Smooth muscle cell (in vitro differentiated cells): ENCODE measurements around the gene CASP2. TPM values are rescaled to one million over a fixed set of nuclear protein-coding genes. Genes with fewer than 3 reads are reported as not detected.
"Not testable (repeated sequence)": the region's sequence is repeated elsewhere in the genome, so short reads cannot be mapped to it uniquely, and the experiment has no call there.

Experiments
- DNase-seq: peaks from one replicate; lab custom pipeline; 2025; ENCODE audit not compliant: unreplicated experiment; lab: John Stamatoyannopoulos, UW
- H2AFZ ChIP-seq: fragments of 200-600 bp; sonication (generic); 2 replicates; pipeline ENCODE4 v1.6.0; 2016; ENCODE audit warnings: antibody characterized with exemption, low read depth, mild to moderate bottlenecking
- H3F3A ChIP-seq: fragments of 200-600 bp; sonication (generic); 2 replicates; pipeline ENCODE4 v1.6.0; 2017; ENCODE audit warnings: antibody characterized with exemption, low read depth
- H3K27ac ChIP-seq: fragments of 200-600 bp; sonication (generic); 2 replicates; pipeline ENCODE4 v1.5.1; 2016; ENCODE audit warnings: low read depth, mild to moderate bottlenecking
- H3K27me3 ChIP-seq: fragments of 200-600 bp; sonication (generic); 2 replicates; pipeline ENCODE4 v1.6.1; 2016; ENCODE audit warnings: low read depth, mild to moderate bottlenecking
- H3K36me3 ChIP-seq: fragments of 200-600 bp; sonication (generic); 2 replicates; pipeline ENCODE4 v1.5.1; 2016; ENCODE audit warnings: low read depth
- H3K4me1 ChIP-seq: fragments of 200-600 bp; sonication (generic); 2 replicates; pipeline ENCODE4 v1.5.1; 2016; ENCODE audit warnings: low read depth
- H3K4me2 ChIP-seq: fragments of 200-600 bp; sonication (generic); 2 replicates; pipeline ENCODE4 v1.6.0; 2016; ENCODE audit warnings: mild to moderate bottlenecking
- H3K4me3 ChIP-seq: fragments of 200-600 bp; sonication (generic); 2 replicates; pipeline ENCODE4 v1.5.1; 2016; ENCODE audit warnings: mild to moderate bottlenecking
- H3K79me2 ChIP-seq: fragments of 200-600 bp; sonication (generic); 2 replicates; pipeline ENCODE4 v1.6.0; 2016; ENCODE audit warnings: low read depth, mild to moderate bottlenecking
- H3K9ac ChIP-seq: fragments of 200-600 bp; sonication (generic); 2 replicates; pipeline ENCODE4 v1.6.0; 2016; ENCODE audit warnings: low read depth
- H3K9me3 ChIP-seq: fragments of 200-600 bp; sonication (generic); replicated peaks from 2 replicates; pipeline ENCODE4 v1.5.1; 2016; ENCODE audit warnings: low read depth
- H4K20me1 ChIP-seq: fragments of 200-600 bp; sonication (generic); 2 replicates; pipeline ENCODE4 v1.6.0; 2016; ENCODE audit warnings: low read depth
- CTCF ChIP-seq: fragments of 200-600 bp; sonication (generic); IDR thresholded peaks from 2 replicates; pipeline ENCODE4 v1.5.1; 2017; ENCODE audit warnings: borderline replicate concordance, mild to moderate bottlenecking, antibody characterized with exemption; ENCODE audit not compliant: insufficient read depth, poor library complexity, severe bottlenecking
- WGBS: methylation state at CpG from one replicate; pipeline ENCODE4 v1.1.7; 2016; ENCODE audit warnings: low lambda C conversion rate; 5-methylcytosine and 5-hydroxymethylcytosine counted together
- polyA plus RNA-seq: library from polyadenylated mRNA; unstranded; fragments of >200 nt; fragmentation: Nextera tagmentation; extraction: Ambion mirVana; gene quantifications from 2 replicates; pipeline ENCODE4 v1.2.1, GENCODE V29; 2016
- total RNA-seq: library from RNA; depleted of rRNA; stranded (reverse); fragments of >200 nt; gene quantifications from 2 replicates; pipeline ENCODE4 v1.2.3, GENCODE V29; 2014

Gene CASP2
- total and polyA plus RNA-seq, 2 experiments from 2014 or later = 8.1 to 22.0 TPM

- H2AFZ ChIP-seq = no peak overlapping the region
- H3K79me2 ChIP-seq = peaks cover 24% of the 10 kb centered on the region
- WGBS = 94% methylated on average over 6 of the region's 6 CpGs
- no peak overlapping the region for H3K4me2 ChIP-seq
- H3K9me3 ChIP-seq = no peaks in the 10 kb centered on the region
- peaks cover 8% of the 10 kb centered on the region for H3F3A ChIP-seq
- peaks cover 12% of the 10 kb centered on the region for H3K4me1 ChIP-seq
- H3K4me3 ChIP-seq = no peak overlapping the region
- H3K36me3 ChIP-seq = no peaks in the 10 kb centered on the region
- H3K27me3 ChIP-seq = no peaks in the 10 kb centered on the region
- no peak for TF ChIP-seq CTCF
- peaks cover 16% of the 10 kb centered on the region for H4K20me1 ChIP-seq
- H3K9ac ChIP-seq = no peak overlapping the region
- no peak overlapping the region for H3K27ac ChIP-seq
- no peak for DNase-seq
These were observed 1.6 kb upstream of the CASP2 start for GRCh38 chr7:143286522-143286890.

- TF ChIP-seq CTCF = no peak
- Histone ChIP-seq H2AFZ (peak overlapping the region; percentile 81), H3K9me3 (no peaks in the 10 kb centered on the region), H3K79me2 (peaks cover 31% of the 10 kb centered on the region), H3F3A (peaks cover 8% of the 10 kb centered on the region), H3K27me3 (no peaks in the 10 kb centered on the region), H3K9ac (no peak overlapping the region), H4K20me1 (peaks cover 23% of the 10 kb centered on the region), H3K27ac (no peak overlapping the region), H3K36me3 (peaks cover 6% of the 10 kb centered on the region), H3K4me1 (peaks cover 12% of the 10 kb centered on the region), H3K4me2 (peak overlapping the region; percentile 88), H3K4me3 (peak overlapping the region; percentile 77)
- no peak for DNase-seq
- WGBS = 87% methylated on average over 17 of the region's 17 CpGs
These were observed 714 bp upstream of the CASP2 start for GRCh38 chr7:143287339-143287934.

- H3K4me2 ChIP-seq = peak overlapping the region; percentile 88
- no peak for TF ChIP-seq CTCF
- peaks cover 28% of the 10 kb centered on the region for H4K20me1 ChIP-seq
- peak overlapping the region; percentile 82 for H3K27ac ChIP-seq
- 2% methylated on average over 11 of the region's 11 CpGs for WGBS
- peaks cover 8% of the 10 kb centered on the region for H3F3A ChIP-seq
- peak overlapping the region; percentile 77 for H3K4me3 ChIP-seq
- no peak for DNase-seq
- peak overlapping the region; percentile 82 for H3K9ac ChIP-seq
- H3K4me1 ChIP-seq = peaks cover 12% of the 10 kb centered on the region
- no peaks in the 10 kb centered on the region for H3K27me3 ChIP-seq
- H2AFZ ChIP-seq = peak overlapping the region; percentile 77
- H3K9me3 ChIP-seq = no peaks in the 10 kb centered on the region
- peaks cover 6% of the 10 kb centered on the region for H3K36me3 ChIP-seq
- H3K79me2 ChIP-seq = peaks cover 35% of the 10 kb centered on the region
These were observed 685 bp downstream of the CASP2 start for GRCh38 chr7:143288836-143289235.

GRCh38 chr7:143289421-143289820, 1.3 kb downstream of the CASP2 start:
- TF ChIP-seq CTCF = no peak
- Histone ChIP-seq H4K20me1 (peaks cover 34% of the 10 kb centered on the region), H3K4me1 (peaks cover 12% of the 10 kb centered on the region), H3K4me3 (peak overlapping the region; percentile 77), H3F3A (peaks cover 8% of the 10 kb centered on the region), H2AFZ (no peak overlapping the region), H3K9ac (no peak overlapping the region), H3K4me2 (peak overlapping the region; percentile 88), H3K9me3 (no peaks in the 10 kb centered on the region), H3K79me2 (peaks cover 35% of the 10 kb centered on the region), H3K36me3 (peaks cover 6% of the 10 kb centered on the region), H3K27me3 (no peaks in the 10 kb centered on the region), H3K27ac (peak overlapping the region; percentile 82)
- no peak for DNase-seq
- 56% methylated on average over 6 of the region's 6 CpGs for WGBS

- Histone ChIP-seq H3K4me3 (peak overlapping the region; percentile 77), H4K20me1 (peaks cover 35% of the 10 kb centered on the region), H3K4me2 (peak overlapping the region; percentile 88), H3K4me1 (peaks cover 12% of the 10 kb centered on the region), H3K79me2 (peaks cover 35% of the 10 kb centered on the region)
- not testable (repeated sequence) for H3K27ac ChIP-seq, DNase-seq, H3K36me3 ChIP-seq, H2AFZ ChIP-seq, H3K9me3 ChIP-seq, H3K9ac ChIP-seq, H3K27me3 ChIP-seq, H3F3A ChIP-seq
- WGBS = 81% methylated on average over 4 of the region's 4 CpGs
These were observed 1.7 kb downstream of the CASP2 start for GRCh38 chr7:143289888-143290287.
